HepG2 (cell line): Measurements from ENCODE around the gene RPE65. TPM values are rescaled to one million over a fixed set of nuclear protein-coding genes. Genes with fewer than 3 reads are reported as not detected.

Source experiments
- ATAC-seq: fragments of 200-7000 bp; cut with Tn5 transposase; 3 replicates; pipeline ENCODE4 v1.9.1; 2020; ENCODE audit warnings: mild to moderate bottlenecking, moderate library complexity
- BruUV-seq: library from RNA; stranded (reverse); fragments of 400-500 nt; replicated peaks from 2 replicates; lab custom pipeline; 2021; lab: Mats Ljungman, UMichigan
- CTCF ChIA-PET: fragments of 300-600 bp; formaldehyde crosslinking; extraction: SDS; loops from one replicate; lab custom pipeline; 2021; ENCODE audit warnings: low total read pairs, inconsistent platforms, low intra/inter-chr PET ratio; lab: Yijun Ruan, JAX
- POLR2A ChIA-PET: fragments of 350-600 bp; sonication (Branson Sonifier 250); formaldehyde crosslinking; loops from one replicate; lab custom pipeline; 2020; ENCODE audit warnings: antibody characterized with exemption, inconsistent platforms; lab: Yijun Ruan, JAX
- DNase-seq: peaks from one replicate; pipeline ENCODE4 v3.0.0-alpha.2; 2015; ENCODE audit warnings: low spot score
- FAIRE-seq: peaks from 3 replicates; lab custom pipeline; 2011; peaks lifted over from hg19 to GRCh38; lab: Jason Lieb, UNC
- H2AFZ ChIP-seq: one replicate; pipeline ENCODE4 v1.6.1; 2011; ENCODE audit warnings: low read length, inconsistent platforms
- H3K27ac ChIP-seq: fragments of 300-600 bp; 3 replicates; pipeline ENCODE4 v1.8.0; 2011; ENCODE audit warnings: mixed run types, mild to moderate bottlenecking, mixed read lengths, low read length, inconsistent platforms; ENCODE audit not compliant: insufficient read depth; ENCODE audit errors: extremely low read length
- H3K27me3 ChIP-seq, 2 experiments: fragments of 200-600 bp in 1 of 2; 2 replicates in 1 of 2; 3 replicates in 1 of 2; pipeline versions ENCODE4 v1.6.0 to v1.8.0; 2011; ENCODE audit warnings: low read length in 2 of 2, mild to moderate bottlenecking in 2 of 2, moderate library complexity in 2 of 2, inconsistent platforms in 1 of 2; ENCODE audit not compliant: insufficient read depth in 2 of 2, control insufficient read depth in 1 of 2
- H3K36me3 ChIP-seq, 2 experiments: fragments of 200-600 bp in 1 of 2; replicated peaks in 1 of 2; 2 replicates in 1 of 2; 3 replicates in 1 of 2; pipeline versions ENCODE4 v1.5.1 to v1.8.0; 2011; ENCODE audit warnings: low read length in 2 of 2, inconsistent platforms in 1 of 2; ENCODE audit not compliant: insufficient read depth in 2 of 2, control insufficient read depth in 1 of 2
- H3K4me1 ChIP-seq: 2 replicates; pipeline ENCODE4 v1.5.1; 2012; ENCODE audit warnings: low read length, inconsistent platforms; ENCODE audit not compliant: insufficient read depth
- H3K4me2 ChIP-seq: 2 replicates; pipeline ENCODE4 v1.6.0; 2011; ENCODE audit warnings: low read depth, low read length, inconsistent platforms
- H3K4me3 ChIP-seq, 3 experiments: fragments of 200-600 bp in 1 of 3; sonication (generic), shearing (Covaris generic) in 1 of 3; replicated peaks in 1 of 3; 2 replicates each; pipeline ENCODE4 v1.5.1; 2011 to 2016; ENCODE audit warnings: low read length in 3 of 3, inconsistent platforms in 2 of 3, low read depth in 2 of 3, mild to moderate bottlenecking in 2 of 3, control low read depth in 1 of 3, mixed read lengths in 1 of 3; ENCODE audit not compliant: insufficient read depth in 1 of 3
- H3K79me2 ChIP-seq: one replicate; pipeline ENCODE4 v1.6.1; 2011; ENCODE audit warnings: low read length, inconsistent platforms; ENCODE audit not compliant: insufficient read depth
- H3K9ac ChIP-seq: 2 replicates; pipeline ENCODE4 v1.6.0; 2011; ENCODE audit warnings: mild to moderate bottlenecking, low read depth, low read length, inconsistent platforms; ENCODE audit not compliant: insufficient read depth
- H3K9me3 ChIP-seq: 2 replicates; pipeline ENCODE4 v1.5.1; 2012; ENCODE audit warnings: mild to moderate bottlenecking, low read length
- H4K20me1 ChIP-seq: 2 replicates; pipeline ENCODE4 v1.6.0; 2011; ENCODE audit warnings: inconsistent platforms, mild to moderate bottlenecking, low read length, moderate library complexity; ENCODE audit not compliant: insufficient read depth
- ARNT2 ChIP-seq: sonication (generic); formaldehyde crosslinking; IDR thresholded peaks from 2 replicates; pipeline ENCODE4 v1.8.0; 2022; ENCODE audit warnings: mild to moderate bottlenecking, low read depth, missing genetic modification reagents, moderate library complexity
- ATRX ChIP-seq: sonication (generic); formaldehyde crosslinking; IDR thresholded peaks from 2 replicates; pipeline ENCODE4 v1.4.0; 2020; ENCODE audit warnings: missing genetic modification reagents, borderline replicate concordance
- ELF4 ChIP-seq: sonication (generic); formaldehyde crosslinking; IDR thresholded peaks from 2 replicates; pipeline ENCODE4 v1.5.0; 2020; ENCODE audit warnings: missing genetic modification reagents, mild to moderate bottlenecking, moderate library complexity, borderline replicate concordance
- IRF2 ChIP-seq: IDR thresholded peaks from 2 replicates; pipeline ENCODE4 v1.6.1; 2018; ENCODE audit warnings: missing genetic modification reagents, missing compliant biosample characterization
- RFX5 ChIP-seq: IDR thresholded peaks from 2 replicates; pipeline ENCODE4 v1.6.1; 2011; ENCODE audit warnings: low read depth, low read length, improper control_type of control experiment
- SRSF1 ChIP-seq: fragments of 200-400 bp; formaldehyde crosslinking; optimal IDR thresholded peaks from 2 replicates; pipeline ENCODE3; 2017; ENCODE audit warnings: mild to moderate bottlenecking, low read depth, low read length, moderate library complexity
- TCF7L2 ChIP-seq: IDR thresholded peaks from 2 replicates; pipeline ENCODE4 v1.6.1; 2011; ENCODE audit warnings: mild to moderate bottlenecking, low read depth, low read length, moderate library complexity
- ZBTB7A ChIP-seq: sonication (generic); formaldehyde crosslinking; IDR thresholded peaks from 2 replicates; pipeline ENCODE4 v1.8.0; 2022; ENCODE audit warnings: mild to moderate bottlenecking, missing genetic modification reagents
- ZNF24 ChIP-seq: fragments of 450-650 bp; IDR thresholded peaks from 2 replicates; pipeline ENCODE4 v1.6.1; 2017; ENCODE audit warnings: antibody characterized with exemption, mild to moderate bottlenecking
- ZNF263 ChIP-seq: sonication (generic); formaldehyde crosslinking; IDR thresholded peaks from 2 replicates; pipeline ENCODE4 v1.4.0; 2020; ENCODE audit warnings: missing genetic modification reagents
- ZNF441 ChIP-seq: sonication (generic); formaldehyde crosslinking; IDR thresholded peaks from 2 replicates; pipeline ENCODE4 v1.7.0; 2021; ENCODE audit warnings: missing genetic modification reagents, borderline replicate concordance
- ZNF614 ChIP-seq: IDR thresholded peaks from 2 replicates; pipeline ENCODE4 v1.6.1; 2018; ENCODE audit warnings: missing biosample characterization, missing genetic modification reagents, inconsistent platforms, borderline replicate concordance
- ZNF891 ChIP-seq: sonication (generic); formaldehyde crosslinking; IDR thresholded peaks from 2 replicates; pipeline ENCODE4 v1.5.0; 2020; ENCODE audit warnings: mild to moderate bottlenecking, missing genetic modification reagents
- ZSCAN21 ChIP-seq: sonication (generic); formaldehyde crosslinking; IDR thresholded peaks from 2 replicates; pipeline ENCODE4 v1.8.0; 2022; ENCODE audit warnings: mild to moderate bottlenecking, missing genetic modification reagents, moderate library complexity, borderline replicate concordance
- ZSCAN30 ChIP-seq: sonication (generic); formaldehyde crosslinking; IDR thresholded peaks from 2 replicates; pipeline ENCODE4 v1.5.0; 2020; ENCODE audit warnings: mild to moderate bottlenecking, missing genetic modification reagents
- in situ Hi-C: cut with HindIII; loops from 2 replicates; pipeline ENCODE4 v1.10.0; 2017; ENCODE audit warnings: low pct_unique_long_range_greater_than_20kb; ENCODE audit not compliant: extremely low pct_ligation_motif_present
- intact Hi-C: fragments of 100-400 bp; cut with micrococcal nuclease; formaldehyde crosslinking; loops from one replicate; pipeline ENCODE4 v1.10.0; 2022; ENCODE audit not compliant: unreplicated experiment
- polyA plus RNA-seq, 8 experiments: library from polyadenylated mRNA; depleted of rRNA in 3 of 8; stranded (reverse) in 7 of 8; unstranded in 1 of 8; fragments of >200 nt; fragmentation: Illumina TruSeq in 4 of 8; extraction: Trizol in 4 of 8; gene quantifications; 2 replicates each; pipeline versions ENCODE4 v1.2.1 to v1.2.3, GENCODE V29; 2011 to 2016; ENCODE audit warnings: low read depth in 4 of 8, missing spikeins in 1 of 8, mixed read lengths in 1 of 8; ENCODE audit not compliant: insufficient read depth in 1 of 8
- small RNA-seq, 3 experiments: library from RNA; depleted of rRNA; stranded (forward); fragments of <200 nt; gene quantifications; one replicate each; pipeline ENCODE3, GENCODE V24; 2012; ENCODE audit warnings: low read depth in 2 of 3, low replicate concordance in 1 of 3; ENCODE audit not compliant: insufficient read length in 3 of 3, insufficient read depth in 2 of 3
- total RNA-seq, 5 experiments: library from RNA; depleted of rRNA; stranded (reverse); fragments of >200 nt; fragmentation: Illumina TruSeq; extraction: Trizol; gene quantifications; 2 replicates each; pipeline ENCODE4 v1.2.3, GENCODE V29; 2016; ENCODE audit warnings: low read depth in 1 of 5

Gene RPE65
- total and polyA plus RNA-seq, 2 of the 13 experiments (the other 11 are each of a cell fraction or from before 2014, with no cell fraction given): not detected

DNA sequence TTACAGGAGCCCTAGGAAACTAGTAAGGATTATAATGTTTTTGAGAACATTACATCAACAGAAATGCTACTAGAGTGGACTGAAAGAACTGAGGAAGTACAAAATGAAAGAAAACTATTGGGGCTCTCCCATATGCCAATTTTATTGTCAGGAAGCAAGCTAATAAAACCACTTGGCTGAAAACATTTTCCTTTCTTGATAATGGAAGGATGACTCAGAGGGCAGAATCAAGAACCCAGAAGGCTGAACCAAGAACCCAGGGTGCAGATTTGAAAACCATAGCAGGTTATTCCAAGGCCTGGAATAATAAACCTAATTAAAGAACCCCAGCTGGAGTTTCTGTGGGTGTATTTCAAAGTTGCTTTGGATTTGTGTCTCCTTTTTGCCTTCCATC, 70.7 kb downstream of the RPE65 start:
- H3K9me3 ChIP-seq: no peaks in the 10 kb centered on the region
- CTCF ChIA-PET: no interaction called here
- FAIRE-seq: no peak
- no peaks in the 10 kb centered on the region for H3K79me2 ChIP-seq
- BruUV-seq: no TSS peak
- no peak overlapping the region for H3K9ac ChIP-seq
- H3K4me1 ChIP-seq: no peaks in the 10 kb centered on the region
- ATAC-seq: no peak
- POLR2A ChIA-PET: no interaction called here
- TF ChIP-seq SRSF1 (no peak), ZNF614 (CRISPR knock-in tag) (no peak), ARNT2 (CRISPR knock-in tag) (no peak), ZSCAN21 (CRISPR knock-in tag) (no peak), ZSCAN30 (CRISPR knock-in tag) (no peak), ZNF441 (CRISPR knock-in tag) (no peak), ZNF263 (CRISPR knock-in tag) (no peak), TCF7L2 (no peak), ZBTB7A (CRISPR knock-in tag) (no peak), ELF4 (CRISPR knock-in tag) (no peak), ZNF24 (no peak), ATRX (CRISPR knock-in tag) (no peak), IRF2 (CRISPR knock-in tag) (no peak), ZNF891 (CRISPR knock-in tag) (no peak), RFX5 (no peak)
- intact Hi-C loops: no loop called here
- DNase-seq: no peak
- no peak overlapping the region for H3K4me3 ChIP-seq
- no peak overlapping the region for H3K27ac ChIP-seq
- H4K20me1 ChIP-seq: no peaks in the 10 kb centered on the region
- no peaks in the 10 kb centered on the region for H3K27me3 ChIP-seq
- in situ Hi-C loops: no loop called here
- H3K36me3 ChIP-seq: no peaks in the 10 kb centered on the region
- H2AFZ ChIP-seq: no peak overlapping the region
- H3K4me2 ChIP-seq: no peak overlapping the region

Small RNAs within 50 kb of the gene (small RNA-seq; reads per million reads assigned to genes)
- 0 reads per million in 3 experiments for gene AL139413.1

Other genes starting within 250 kb of the RPE65 start
- not detected in 2 replicates for gene WLS, start 217.4 kb downstream of the RPE65 start, total RNA-seq (2016; rRNA removed; fragmentation: Illumina TruSeq; extraction: Trizol)
- gene WLS, start 217.4 kb downstream of the RPE65 start, polyA plus RNA-seq (2011; rRNA removed): 0.20 TPM in 1 of 2 replicates, not detected in the other
- gene DEPDC1, start 47.1 kb upstream of the RPE65 start, total RNA-seq (2016; rRNA removed; fragmentation: Illumina TruSeq; extraction: Trizol): 20.2 and 28.0 TPM in 2 replicates
- gene DEPDC1, start 47.1 kb upstream of the RPE65 start, polyA plus RNA-seq (2011; rRNA removed): 3.0 and 7.0 TPM in 2 replicates